ENCODE results near the gene SLCO3A1.

- no peak for TF ChIP-seq POLR2A (IDR thresholded peaks at IDR 0.05)
- TF ChIP-seq, protein P1, sequence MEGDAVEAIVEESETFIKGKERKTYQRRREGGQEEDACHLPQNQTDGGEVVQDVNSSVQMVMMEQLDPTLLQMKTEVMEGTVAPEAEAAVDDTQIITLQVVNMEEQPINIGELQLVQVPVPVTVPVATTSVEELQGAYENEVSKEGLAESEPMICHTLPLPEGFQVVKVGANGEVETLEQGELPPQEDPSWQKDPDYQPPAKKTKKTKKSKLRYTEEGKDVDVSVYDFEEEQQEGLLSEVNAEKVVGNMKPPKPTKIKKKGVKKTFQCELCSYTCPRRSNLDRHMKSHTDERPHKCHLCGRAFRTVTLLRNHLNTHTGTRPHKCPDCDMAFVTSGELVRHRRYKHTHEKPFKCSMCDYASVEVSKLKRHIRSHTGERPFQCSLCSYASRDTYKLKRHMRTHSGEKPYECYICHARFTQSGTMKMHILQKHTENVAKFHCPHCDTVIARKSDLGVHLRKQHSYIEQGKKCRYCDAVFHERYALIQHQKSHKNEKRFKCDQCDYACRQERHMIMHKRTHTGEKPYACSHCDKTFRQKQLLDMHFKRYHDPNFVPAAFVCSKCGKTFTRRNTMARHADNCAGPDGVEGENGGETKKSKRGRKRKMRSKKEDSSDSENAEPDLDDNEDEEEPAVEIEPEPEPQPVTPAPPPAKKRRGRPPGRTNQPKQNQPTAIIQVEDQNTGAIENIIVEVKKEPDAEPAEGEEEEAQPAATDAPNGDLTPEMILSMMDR (IDR thresholded peaks at IDR 0.05): no peak
Measured at GRCh38 chr15:92162657-92163056, 309.1 kb downstream of the SLCO3A1 start.
